Ramos (cell line): ENCODE results near the gene ASS1.

Source experiments
- in situ Hi-C: fragments of 300-500 bp; cut with MboI; formaldehyde crosslinking; loops from one replicate; pipeline ENCODE4 v1.14.3; 2022; ENCODE audit warnings: low sequenced_read_pairs; ENCODE audit not compliant: unreplicated experiment

ASS1 gene

GRCh38 chr9:130544364-130544763 is 99.6 kb downstream of the ASS1 start:
- in situ Hi-C loops, result no loop called here

- in situ Hi-C loops, result no loop called here
Measured at GRCh38 chr9:130548103-130548502, 103.3 kb downstream of the ASS1 start.

- in situ Hi-C loops, result no loop called here
Measured at GRCh38 chr9:130549093-130549735, 104.5 kb downstream of the ASS1 start.
